Urinary bladder (tissue), 4 donors: Measurements from ENCODE around the gene AASS. TPM values are rescaled to one million over a fixed set of nuclear protein-coding genes. Genes with fewer than 3 reads are reported as not detected.

ENCODE experiments used
- DNase-seq: peaks from one replicate; pipeline ENCODE4 v3.0.0-alpha.2; 2015; ENCODE audit errors: extremely low spot score
- H3K27ac ChIP-seq: one replicate; pipeline ENCODE4 v1.5.1; 2013; ENCODE audit warnings: low read depth, mild to moderate bottlenecking, moderate library complexity
- H3K36me3 ChIP-seq: one replicate; pipeline ENCODE4 v1.6.1; 2013; ENCODE audit warnings: mild to moderate bottlenecking, moderate library complexity; ENCODE audit not compliant: insufficient read depth
- H3K4me1 ChIP-seq: one replicate; pipeline ENCODE4 v1.6.1; 2013; ENCODE audit warnings: mild to moderate bottlenecking, moderate library complexity; ENCODE audit not compliant: insufficient read depth
- H3K4me3 ChIP-seq: one replicate; pipeline ENCODE4 v1.5.1; 2013; ENCODE audit warnings: low read depth, low read length
- WGBS: extraction: QIAGEN DNeasy Blood & Tissue Kit; methylation state at CpG from one replicate; pipeline ENCODE4 v1.1.7; 2013; 5-methylcytosine and 5-hydroxymethylcytosine counted together
- polyA plus RNA-seq: library from polyadenylated mRNA; stranded (reverse); fragments of 200-250 nt; gene quantifications from one replicate; pipeline ENCODE4 v1.2.3, GENCODE V29; 2013
- total RNA-seq: library from RNA; depleted of rRNA; stranded (reverse); fragments of >200 nt; gene quantifications from one replicate; pipeline ENCODE4 v1.2.3, GENCODE V29; 2014
- donor health status: healthy with polysubstance abuse.
- donor health status: healthy.

AASS gene
- total and polyA plus RNA-seq, 2 donors: 24.5 to 60.7 TPM

DNA sequence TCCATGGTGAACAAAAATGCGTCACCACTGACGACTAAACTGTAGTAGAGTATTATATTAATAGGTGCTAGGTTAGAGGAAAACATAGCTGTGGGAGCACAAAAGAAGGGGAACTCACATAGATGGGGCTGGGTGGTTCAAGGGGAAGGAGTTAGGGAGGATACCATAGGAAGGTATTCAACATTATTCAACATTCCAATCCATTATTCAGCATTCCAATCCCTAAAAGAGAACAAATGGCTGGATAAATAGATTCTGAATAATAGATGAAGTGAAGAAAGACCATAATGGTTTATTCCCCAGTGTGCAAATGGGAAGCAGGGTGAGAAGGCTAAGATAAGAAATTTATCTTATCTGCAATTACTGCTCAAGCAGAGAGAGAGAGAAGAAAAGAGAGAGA is 61.4 kb downstream of the AASS start:
- Histone ChIP-seq H3K4me3 (no peak overlapping the region), H3K4me1 (no peaks in the 10 kb centered on the region), H3K36me3 (peaks cover 2% of the 10 kb centered on the region), H3K27ac (no peak overlapping the region)
- DNase-seq: no peak
- WGBS: 97% methylated on average over 2 of the region's 2 CpGs

GRCh38 chr7:122082160-122082559 is 61.9 kb downstream of the AASS start:
- Histone ChIP-seq H3K4me1 (no peaks in the 10 kb centered on the region), H3K4me3 (no peak overlapping the region), H3K36me3 (peaks cover 2% of the 10 kb centered on the region), H3K27ac (no peak overlapping the region)
- DNase-seq: no peak

DNA sequence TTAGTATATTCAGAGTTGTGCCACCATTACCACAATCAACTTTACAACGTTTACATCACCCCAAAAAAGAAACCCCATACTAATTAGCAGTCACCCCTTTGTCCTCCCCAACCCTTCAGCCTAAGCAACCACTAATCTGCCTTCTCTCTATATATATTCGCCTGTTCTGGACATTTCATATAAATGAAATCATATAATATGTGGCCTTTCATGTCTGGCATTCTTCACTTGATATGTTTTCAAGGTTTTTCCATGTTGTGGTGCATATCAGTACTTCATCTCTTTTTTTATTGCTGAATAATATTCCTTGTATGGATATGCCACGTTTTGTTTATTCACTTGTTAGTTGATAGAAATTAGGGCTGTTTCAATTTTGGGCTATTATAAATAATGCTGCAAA is 70.4 kb downstream of the AASS start:
- DNase-seq: no peak
- Histone ChIP-seq H3K4me1 (no peaks in the 10 kb centered on the region), H3K4me3 (no peak overlapping the region), H3K27ac (no peak overlapping the region), H3K36me3 (no peaks in the 10 kb centered on the region)
- 76% methylated on average over 3 of the region's 3 CpGs for WGBS

DNA sequence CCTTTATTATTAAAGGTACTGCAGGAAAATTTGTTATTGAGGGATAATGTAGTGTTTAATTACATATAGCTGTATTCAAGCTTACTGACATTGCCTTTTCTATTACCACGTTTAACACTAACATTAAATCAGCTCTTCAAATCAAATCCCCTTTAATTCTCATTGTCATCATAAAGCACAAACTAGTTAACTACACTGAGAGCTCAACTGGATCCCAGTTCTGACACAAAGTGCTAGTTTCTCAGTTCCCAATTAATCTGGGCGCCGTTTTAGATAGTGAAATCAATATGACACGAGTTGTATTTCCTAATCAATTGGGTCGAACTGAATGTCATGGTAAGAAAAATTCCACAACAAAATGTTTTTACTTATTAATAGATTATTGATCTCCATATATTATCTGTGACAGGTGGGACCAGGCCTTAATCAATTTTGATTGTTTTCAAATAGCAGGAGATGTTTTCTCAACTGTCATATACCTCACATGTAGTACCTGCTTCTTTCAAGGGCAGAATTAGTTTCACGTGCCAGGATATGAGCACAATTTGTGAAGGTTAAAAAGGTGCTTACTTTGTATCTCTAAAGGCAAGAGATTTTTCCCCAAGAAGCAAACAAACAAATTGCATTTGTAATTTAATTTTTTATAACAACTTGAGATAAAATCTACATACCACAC is 71.0 kb downstream of the AASS start:
- 85% methylated on average over 6 of the region's 6 CpGs for WGBS
- no peaks in the 10 kb centered on the region for H3K36me3 ChIP-seq
- H3K4me1 ChIP-seq: no peaks in the 10 kb centered on the region
- no peak overlapping the region for H3K4me3 ChIP-seq
- no peak overlapping the region for H3K27ac ChIP-seq
- no peak for DNase-seq

DNA sequence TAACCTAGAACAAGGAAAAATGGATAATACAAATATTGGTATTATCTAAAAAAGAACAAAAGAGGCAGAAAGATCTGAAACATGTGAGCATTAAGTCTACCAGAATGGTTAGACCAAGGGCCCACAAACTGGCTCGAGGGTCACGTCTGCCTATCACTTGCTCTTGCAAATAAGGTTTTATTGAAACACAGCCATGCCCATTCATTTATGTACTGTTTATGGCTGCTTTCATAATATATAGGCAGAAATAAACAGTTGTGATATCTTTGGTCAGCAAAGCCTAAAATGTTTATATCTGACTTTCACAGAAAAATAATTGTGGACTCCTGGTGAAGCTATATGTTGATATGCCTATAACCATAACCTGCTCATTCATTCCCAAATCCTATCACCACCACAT is 71.8 kb downstream of the AASS start:
- no peak overlapping the region for H3K4me3 ChIP-seq
- DNase-seq: no peak
- 76% methylated on average over 2 of the region's 2 CpGs for WGBS
- H3K36me3 ChIP-seq: no peaks in the 10 kb centered on the region
- no peaks in the 10 kb centered on the region for H3K4me1 ChIP-seq
- no peak overlapping the region for H3K27ac ChIP-seq

DNA sequence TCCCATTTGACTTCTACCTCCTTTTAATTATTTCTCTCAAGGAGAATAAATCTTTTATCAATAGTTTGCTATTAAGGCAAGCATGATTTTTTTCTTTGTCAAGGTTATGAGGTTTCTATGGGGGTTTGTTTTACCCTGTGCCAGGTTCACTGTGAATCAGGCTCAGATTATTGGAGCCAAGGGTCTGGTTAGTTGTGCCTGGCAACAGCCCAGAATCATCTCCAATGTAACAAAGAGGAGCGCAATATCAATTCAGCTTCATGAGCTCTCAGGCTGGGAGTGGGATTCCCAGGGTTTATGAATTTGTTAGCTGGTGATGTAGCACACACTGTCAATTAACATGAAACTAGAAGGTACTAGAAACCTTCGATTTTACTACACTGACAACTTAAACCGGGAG is 73.2 kb downstream of the AASS start:
- Histone ChIP-seq H3K4me3 (no peak overlapping the region), H3K27ac (no peak overlapping the region), H3K4me1 (no peaks in the 10 kb centered on the region), H3K36me3 (no peaks in the 10 kb centered on the region)
- DNase-seq: no peak
- WGBS: 91% methylated on average over 3 of the region's 3 CpGs

GRCh38 chr7:122070062-122070461 is 74.0 kb downstream of the AASS start:
- no peak overlapping the region for H3K4me3 ChIP-seq
- no peak overlapping the region for H3K27ac ChIP-seq
- WGBS: 59% methylated on average over 1 of the region's 1 CpG
- no peaks in the 10 kb centered on the region for H3K4me1 ChIP-seq
- no peak for DNase-seq
- H3K36me3 ChIP-seq: no peaks in the 10 kb centered on the region

- no peaks in the 10 kb centered on the region for H3K36me3 ChIP-seq
- DNase-seq: no peak
- H3K27ac ChIP-seq: no peak overlapping the region
- no peak overlapping the region for H3K4me3 ChIP-seq
- H3K4me1 ChIP-seq: no peaks in the 10 kb centered on the region
- WGBS: 69% methylated on average over 3 of the region's 3 CpGs
These were observed 75.0 kb downstream of the AASS start for GRCh38 chr7:122068999-122069398.

- Histone ChIP-seq H3K4me1 (no peaks in the 10 kb centered on the region), H3K27ac (no peak overlapping the region), H3K36me3 (no peaks in the 10 kb centered on the region), H3K4me3 (no peak overlapping the region)
- no peak for DNase-seq
- WGBS: 88% methylated on average over 1 of the region's 1 CpG
These were observed 76.0 kb downstream of the AASS start for GRCh38 chr7:122068046-122068445.

GRCh38 chr7:122067077-122067476 is 77.0 kb downstream of the AASS start:
- 75% methylated on average over 1 of the region's 1 CpG for WGBS
- H3K36me3 ChIP-seq: no peaks in the 10 kb centered on the region
- H3K4me3 ChIP-seq: no peak overlapping the region
- H3K27ac ChIP-seq: no peak overlapping the region
- H3K4me1 ChIP-seq: no peaks in the 10 kb centered on the region
- DNase-seq: no peak

DNA sequence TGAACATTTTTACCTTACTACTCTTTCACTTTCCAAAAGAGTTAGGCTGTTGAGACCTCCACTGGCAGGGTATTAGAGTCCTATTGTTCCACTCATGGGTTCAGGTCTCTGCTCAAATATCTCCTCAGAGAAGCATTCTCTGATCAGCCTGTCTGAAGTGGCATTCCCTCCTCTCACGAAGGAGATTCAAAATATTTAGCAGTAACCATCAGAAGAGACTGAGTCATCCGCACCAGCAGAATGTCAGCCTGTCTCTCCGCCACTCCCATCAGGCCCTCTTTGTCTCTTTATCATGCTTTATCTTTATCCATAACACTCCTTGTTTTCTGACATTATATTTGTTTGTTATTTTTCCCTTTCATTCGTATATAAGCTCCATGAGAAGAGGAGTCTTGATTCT is 79.1 kb downstream of the AASS start:
- no peak overlapping the region for H3K4me3 ChIP-seq
- no peak overlapping the region for H3K27ac ChIP-seq
- H3K4me1 ChIP-seq: no peaks in the 10 kb centered on the region
- DNase-seq: no peak
- WGBS: 68% methylated on average over 4 of the region's 4 CpGs
- H3K36me3 ChIP-seq: no peaks in the 10 kb centered on the region

DNA sequence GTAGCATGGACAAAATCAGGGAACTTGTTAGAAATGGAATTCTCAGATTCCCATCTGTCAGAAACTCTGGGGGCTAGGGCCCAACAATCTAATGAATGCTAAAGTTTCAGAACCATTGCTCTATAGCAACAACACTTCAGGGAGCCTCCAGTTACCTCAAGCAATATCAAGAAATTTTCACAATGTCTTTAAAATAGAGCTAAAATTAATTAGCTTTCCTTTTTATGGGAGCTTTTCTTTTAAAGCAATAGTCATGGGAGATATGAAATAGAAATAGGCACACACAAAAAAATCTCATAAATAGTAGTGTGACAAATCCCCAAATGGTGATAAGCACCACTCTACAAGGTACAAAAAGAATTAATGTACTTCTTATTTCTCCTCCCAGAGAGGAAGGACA is 80.9 kb downstream of the AASS start:
- Histone ChIP-seq H3K4me3 (no peak overlapping the region), H3K36me3 (no peaks in the 10 kb centered on the region), H3K4me1 (no peaks in the 10 kb centered on the region), H3K27ac (no peak overlapping the region)
- DNase-seq: no peak

DNA sequence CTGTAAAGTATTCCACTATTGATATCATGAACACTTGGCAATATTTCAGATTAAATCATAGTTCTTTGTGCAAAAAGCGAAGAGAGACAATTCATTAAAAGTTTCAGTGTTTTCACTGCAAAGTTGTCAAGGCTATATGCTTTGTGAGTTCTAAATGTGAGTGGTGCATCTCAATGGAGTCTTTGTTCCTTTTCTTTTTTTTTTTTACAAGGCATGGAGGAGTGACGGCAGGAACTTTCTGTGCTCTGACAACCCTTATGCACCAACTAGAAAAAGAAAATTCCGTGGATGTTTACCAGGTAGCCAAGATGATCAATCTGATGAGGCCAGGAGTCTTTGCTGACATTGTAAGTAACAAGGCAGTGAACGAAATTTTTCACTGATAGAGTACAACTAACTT is 84.5 kb downstream of the AASS start:
- 65% methylated on average over 4 of the region's 4 CpGs for WGBS

DNA sequence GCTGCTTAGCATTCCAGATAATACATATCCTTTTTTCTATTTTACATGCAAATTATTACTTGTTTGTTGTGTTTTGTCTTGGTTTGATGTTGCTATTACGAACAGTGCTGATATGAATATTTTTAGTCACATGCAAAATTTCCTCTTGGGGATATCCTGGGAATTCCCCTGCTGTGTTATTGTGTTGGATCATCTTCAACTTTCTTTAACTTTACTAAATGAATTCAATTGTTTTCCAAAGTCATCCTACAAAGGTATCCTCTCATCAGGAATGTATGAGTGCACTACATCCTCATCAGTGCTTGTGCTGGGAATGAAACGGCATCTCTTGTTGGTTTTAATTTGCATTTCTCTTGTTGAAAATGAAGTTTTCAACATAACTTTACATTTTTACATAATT is 87.1 kb downstream of the AASS start:
- Histone ChIP-seq H3K4me1 (no peaks in the 10 kb centered on the region), H3K27ac (no peak overlapping the region), H3K36me3 (no peaks in the 10 kb centered on the region), H3K4me3 (no peak overlapping the region)
- DNase-seq: no peak
- WGBS: 69% methylated on average over 2 of the region's 2 CpGs

More for the DNA sequence above, 84.5 kb downstream of the AASS start:
- no peak overlapping the region for H3K4me3 ChIP-seq
- no peaks in the 10 kb centered on the region for H3K4me1 ChIP-seq
- no peaks in the 10 kb centered on the region for H3K36me3 ChIP-seq
- no peak for DNase-seq
- no peak overlapping the region for H3K27ac ChIP-seq

DNA sequence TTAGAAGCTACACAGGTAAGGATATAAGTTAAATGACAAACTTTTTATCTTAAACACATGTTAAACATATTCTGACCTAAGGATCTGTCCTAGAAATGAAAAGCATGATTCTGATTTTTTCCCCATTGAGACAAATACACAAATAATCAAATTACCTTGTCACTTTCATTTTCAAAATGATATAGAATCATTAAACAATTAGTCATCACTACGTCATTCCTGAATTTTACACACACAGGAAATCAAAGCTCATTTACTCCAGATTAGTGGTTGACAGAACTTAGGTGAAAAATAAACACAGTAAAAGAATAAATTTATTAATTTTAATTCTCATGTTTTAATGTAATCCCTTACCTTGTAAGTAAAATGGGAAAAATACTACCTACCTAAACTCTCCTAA is 89.0 kb downstream of the AASS start:
- no peaks in the 10 kb centered on the region for H3K4me1 ChIP-seq
- 52% methylated on average over 1 of the region's 1 CpG for WGBS
- no peak overlapping the region for H3K27ac ChIP-seq
- H3K4me3 ChIP-seq: no peak overlapping the region
- H3K36me3 ChIP-seq: no peaks in the 10 kb centered on the region
- no peak for DNase-seq
